KOPT-K1 (cell line): Measurements from ENCODE around the gene IFI27.

ENCODE experiments used
- H3K27ac ChIP-seq: fragments of 200-600 bp; sonication (generic); 2 replicates; pipeline ENCODE4 v1.5.1; 2016; ENCODE audit warnings: antibody characterized with exemption, mild to moderate bottlenecking, low read depth, low read length; ENCODE audit not compliant: poor library complexity, severe bottlenecking
- H3K36me3 ChIP-seq: fragments of 200-600 bp; sonication (generic); 2 replicates; pipeline ENCODE4 v1.5.1; 2017; ENCODE audit warnings: antibody characterized with exemption, mild to moderate bottlenecking, low read length, moderate library complexity; ENCODE audit not compliant: insufficient read depth
- H3K9me3 ChIP-seq: fragments of 200-600 bp; sonication (generic); 2 replicates; pipeline ENCODE4 v1.5.1; 2017; ENCODE audit warnings: antibody characterized with exemption, low read length, mild to moderate bottlenecking; ENCODE audit not compliant: insufficient read depth, poor library complexity, severe bottlenecking

Gene IFI27

GRCh38 chr14:94113908-94114588, 3.5 kb downstream of the IFI27 start:
- H3K36me3 ChIP-seq: no peaks in the 10 kb centered on the region
- peaks cover 3% of the 10 kb centered on the region for H3K9me3 ChIP-seq
- no peak overlapping the region for H3K27ac ChIP-seq

GRCh38 chr14:94114589-94115057, 4.1 kb downstream of the IFI27 start:
- no peak overlapping the region for H3K27ac ChIP-seq
- peaks cover 8% of the 10 kb centered on the region for H3K9me3 ChIP-seq
- H3K36me3 ChIP-seq: no peaks in the 10 kb centered on the region

- Histone ChIP-seq H3K9me3 (peaks cover 13% of the 10 kb centered on the region), H3K27ac (no peak overlapping the region)
These were observed 4.6 kb downstream of the IFI27 start for GRCh38 chr14:94115058-94115591.

GRCh38 chr14:94115631-94116030, 5.1 kb downstream of the IFI27 start:
- H3K9me3 ChIP-seq: peaks cover 18% of the 10 kb centered on the region
- no peak overlapping the region for H3K27ac ChIP-seq
- no peaks in the 10 kb centered on the region for H3K36me3 ChIP-seq

More at GRCh38 chr14:94115058-94115591, 4.6 kb downstream of the IFI27 start:
- no peaks in the 10 kb centered on the region for H3K36me3 ChIP-seq

- Histone ChIP-seq H3K27ac (no peak overlapping the region), H3K36me3 (no peaks in the 10 kb centered on the region), H3K9me3 (peaks cover 22% of the 10 kb centered on the region)
These were observed 6.2 kb downstream of the IFI27 start for GRCh38 chr14:94116701-94117100.

- Histone ChIP-seq H3K9me3 (peaks cover 22% of the 10 kb centered on the region), H3K27ac (no peak overlapping the region), H3K36me3 (no peaks in the 10 kb centered on the region)
These were observed 7.3 kb downstream of the IFI27 start for GRCh38 chr14:94117856-94118255.

GRCh38 chr14:94119071-94119470, 8.5 kb downstream of the IFI27 start:
- H3K9me3 ChIP-seq: peaks cover 22% of the 10 kb centered on the region
- no peaks in the 10 kb centered on the region for H3K36me3 ChIP-seq
- no peak overlapping the region for H3K27ac ChIP-seq

GRCh38 chr14:94120667-94121340, 10.3 kb downstream of the IFI27 start:
- Histone ChIP-seq H3K9me3 (peaks cover 22% of the 10 kb centered on the region), H3K36me3 (no peaks in the 10 kb centered on the region), H3K27ac (no peak overlapping the region)

GRCh38 chr14:94121485-94121884, 10.9 kb downstream of the IFI27 start:
- H3K9me3 ChIP-seq: peaks cover 22% of the 10 kb centered on the region
- no peaks in the 10 kb centered on the region for H3K36me3 ChIP-seq
- H3K27ac ChIP-seq: no peak overlapping the region

- no peaks in the 10 kb centered on the region for H3K36me3 ChIP-seq
- H3K9me3 ChIP-seq: peaks cover 22% of the 10 kb centered on the region
- no peak overlapping the region for H3K27ac ChIP-seq
These were observed 11.9 kb downstream of the IFI27 start for GRCh38 chr14:94122438-94122837.

- Histone ChIP-seq H3K36me3 (no peaks in the 10 kb centered on the region), H3K9me3 (peaks cover 22% of the 10 kb centered on the region), H3K27ac (no peak overlapping the region)
These were observed 12.8 kb downstream of the IFI27 start for GRCh38 chr14:94123296-94123695.

GRCh38 chr14:94123868-94124267, 13.3 kb downstream of the IFI27 start:
- peaks cover 21% of the 10 kb centered on the region for H3K9me3 ChIP-seq
- H3K27ac ChIP-seq: no peak overlapping the region
- H3K36me3 ChIP-seq: no peaks in the 10 kb centered on the region

GRCh38 chr14:94124582-94125377, 14.2 kb downstream of the IFI27 start:
- H3K9me3 ChIP-seq: peaks cover 12% of the 10 kb centered on the region
- no peak overlapping the region for H3K27ac ChIP-seq
- no peaks in the 10 kb centered on the region for H3K36me3 ChIP-seq

GRCh38 chr14:94125659-94126418, 15.3 kb downstream of the IFI27 start:
- H3K27ac ChIP-seq: no peak overlapping the region
- H3K9me3 ChIP-seq: peaks cover 1% of the 10 kb centered on the region
- H3K36me3 ChIP-seq: no peaks in the 10 kb centered on the region

GRCh38 chr14:94126419-94126677, 15.8 kb downstream of the IFI27 start:
- Histone ChIP-seq H3K9me3 (no peaks in the 10 kb centered on the region), H3K27ac (no peak overlapping the region), H3K36me3 (no peaks in the 10 kb centered on the region)
